OCI-LY1 (cell line): ENCODE measurements around the gene TMEM132A.

Experiments used
- H2AFZ ChIP-seq: fragments of 200-600 bp; sonication (generic), shearing (Covaris generic); 2 replicates; pipeline ENCODE4 v1.6.0; 2014; ENCODE audit warnings: antibody characterized with exemption, mild to moderate bottlenecking, low read length
- H3F3A ChIP-seq: fragments of 200-600 bp; sonication (generic), shearing (Covaris generic); 2 replicates; pipeline ENCODE4 v1.6.0; 2014; ENCODE audit warnings: mild to moderate bottlenecking, antibody characterized with exemption, low read length, moderate library complexity; ENCODE audit not compliant: insufficient read depth
- H3K27ac ChIP-seq: fragments of 200-600 bp; sonication (generic); 2 replicates; pipeline ENCODE4 v1.5.1; 2014; ENCODE audit warnings: low read length, mixed run types, mild to moderate bottlenecking, low read depth; ENCODE audit not compliant: poor library complexity, severe bottlenecking
- H3K27me3 ChIP-seq: fragments of 200-600 bp; sonication (generic); 2 replicates; pipeline ENCODE4 v1.6.0; 2014; ENCODE audit warnings: antibody characterized with exemption, mild to moderate bottlenecking, low read length, moderate library complexity; ENCODE audit not compliant: insufficient read depth
- H3K36me3 ChIP-seq: fragments of 200-600 bp; sonication (generic); 2 replicates; pipeline ENCODE4 v1.6.1; 2014; ENCODE audit warnings: mild to moderate bottlenecking, antibody characterized with exemption, low read length, moderate library complexity, mixed read lengths; ENCODE audit not compliant: insufficient read depth
- H3K4me1 ChIP-seq: fragments of 200-600 bp; sonication (generic); 2 replicates; pipeline ENCODE4 v1.5.1; 2014; ENCODE audit warnings: mild to moderate bottlenecking, low read length, moderate library complexity; ENCODE audit not compliant: insufficient read depth, severe bottlenecking
- H3K4me2 ChIP-seq: fragments of 200-600 bp; sonication (generic), shearing (Covaris generic); 2 replicates; pipeline ENCODE4 v1.6.1; 2014; ENCODE audit warnings: low read length
- H3K4me3 ChIP-seq: fragments of 200-600 bp; sonication (generic); 2 replicates; pipeline ENCODE4 v1.5.1; 2014; ENCODE audit warnings: low read length, low read depth, mild to moderate bottlenecking, mixed read lengths; ENCODE audit not compliant: poor library complexity, severe bottlenecking
- H3K79me2 ChIP-seq: fragments of 200-600 bp; shearing (Covaris generic); 2 replicates; pipeline ENCODE4 v1.6.1; 2016; ENCODE audit warnings: mixed run types, low read length, mixed read lengths; ENCODE audit not compliant: insufficient read depth
- H3K9ac ChIP-seq: fragments of 200-600 bp; sonication (generic), shearing (Covaris generic); 2 replicates; pipeline ENCODE4 v1.6.1; 2014; ENCODE audit warnings: mild to moderate bottlenecking, low read length, mixed read lengths
- H3K9me2 ChIP-seq: fragments of 200-600 bp; sonication (generic), shearing (Covaris generic); 2 replicates; pipeline ENCODE4 v1.6.1; 2014; ENCODE audit warnings: low read depth, mild to moderate bottlenecking, low read length, mixed read lengths
- H3K9me3 ChIP-seq: fragments of 200-600 bp; shearing (Covaris generic); 2 replicates; pipeline ENCODE4 v1.6.1; 2014; ENCODE audit warnings: low read length, mixed read lengths
- H4K20me1 ChIP-seq: fragments of 200-600 bp; sonication (generic), shearing (Covaris generic); 2 replicates; pipeline ENCODE4 v1.6.0; 2016; ENCODE audit warnings: mild to moderate bottlenecking, low read length; ENCODE audit not compliant: insufficient read depth
- CTCF ChIP-seq: fragments of 200-600 bp; sonication (generic), shearing (Covaris generic); IDR thresholded peaks from 2 replicates; pipeline ENCODE4 v1.5.1; 2017; ENCODE audit warnings: mild to moderate bottlenecking, antibody characterized with exemption, low read length, moderate library complexity, mixed read lengths
- EZH2 ChIP-seq: fragments of 200-600 bp; sonication (generic), shearing (Covaris generic); IDR thresholded peaks from 2 replicates; pipeline ENCODE4 v1.8.0; 2017; ENCODE audit warnings: borderline replicate concordance, mixed run types, mild to moderate bottlenecking, antibody characterized with exemption, low read length, moderate library complexity, mixed read lengths

The TMEM132A gene

DNA sequence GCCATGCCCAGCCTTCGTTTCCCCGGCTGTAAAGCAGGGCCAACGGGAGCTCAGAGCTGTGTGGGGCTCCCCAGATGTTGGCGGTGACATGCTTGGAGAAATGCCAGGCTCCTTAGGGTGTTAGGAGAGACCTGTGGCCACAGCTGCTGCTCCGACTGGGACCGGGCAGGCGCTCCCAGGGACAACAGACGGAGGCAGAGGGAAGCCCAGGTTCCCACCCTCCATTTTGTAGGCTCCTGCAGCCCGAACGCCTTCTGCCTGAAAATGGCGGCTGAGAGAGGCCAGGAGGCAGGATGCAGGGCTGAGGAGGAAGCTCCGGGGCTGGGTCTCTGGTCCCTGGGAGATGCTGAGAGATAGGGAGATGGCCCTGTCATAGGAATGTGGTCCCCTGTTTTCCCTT is 57.3 kb downstream of the TMEM132A start:
- H3K4me1 ChIP-seq = peaks cover 12% of the 10 kb centered on the region
- H3K9ac ChIP-seq = no peak overlapping the region
- no peaks in the 10 kb centered on the region; the same call in 1 of the 2 replicates for H3K27me3 ChIP-seq
- no peaks in the 10 kb centered on the region for H4K20me1 ChIP-seq
- H3K27ac ChIP-seq = no peak overlapping the region
- no peaks in the 10 kb centered on the region for H3F3A ChIP-seq
- H3K79me2 ChIP-seq = no peaks in the 10 kb centered on the region
- no peaks in the 10 kb centered on the region for H3K36me3 ChIP-seq
- no peak overlapping the region for H2AFZ ChIP-seq
- no peak overlapping the region for H3K4me3 ChIP-seq
- no peaks in the 10 kb centered on the region for H3K9me3 ChIP-seq
- no peak overlapping the region for H3K4me2 ChIP-seq
- no peak for TF ChIP-seq CTCF
- no peaks in the 10 kb centered on the region for H3K9me2 ChIP-seq

- Histone ChIP-seq H3K27me3 (no peaks in the 10 kb centered on the region; the same call in 1 of the 2 replicates), H3K27ac (no peak overlapping the region), H3K9me2 (no peaks in the 10 kb centered on the region), H3K4me3 (no peak overlapping the region), H3K79me2 (no peaks in the 10 kb centered on the region), H4K20me1 (no peaks in the 10 kb centered on the region), H3K36me3 (no peaks in the 10 kb centered on the region), H2AFZ (no peak overlapping the region), H3K4me1 (peaks cover 13% of the 10 kb centered on the region), H3K9ac (no peak overlapping the region), H3K9me3 (no peaks in the 10 kb centered on the region), H3K4me2 (no peak overlapping the region), H3F3A (no peaks in the 10 kb centered on the region)
- TF ChIP-seq EZH2 (no peak), CTCF (no peak)
Measured at GRCh38 chr11:60982184-60982583, 57.9 kb downstream of the TMEM132A start.

GRCh38 chr11:60984149-60984548 is 59.9 kb downstream of the TMEM132A start:
- no peak overlapping the region for H3K4me3 ChIP-seq
- H3K79me2 ChIP-seq = no peaks in the 10 kb centered on the region
- no peak overlapping the region for H3K9ac ChIP-seq
- no peak for TF ChIP-seq EZH2
- no peak for TF ChIP-seq CTCF
- no peaks in the 10 kb centered on the region; the same call in 1 of the 2 replicates for H3K27me3 ChIP-seq
- no peak overlapping the region for H2AFZ ChIP-seq
- no peaks in the 10 kb centered on the region for H3K9me2 ChIP-seq
- H3K9me3 ChIP-seq = no peaks in the 10 kb centered on the region
- peaks cover 15% of the 10 kb centered on the region for H3K4me1 ChIP-seq
- H3K27ac ChIP-seq = no peak overlapping the region
- H3K4me2 ChIP-seq = no peak overlapping the region
- H3K36me3 ChIP-seq = no peaks in the 10 kb centered on the region
- H4K20me1 ChIP-seq = no peaks in the 10 kb centered on the region
- no peaks in the 10 kb centered on the region for H3F3A ChIP-seq
